Measurements from ENCODE around the gene ALDH1A1.

Gene ALDH1A1

DNA sequence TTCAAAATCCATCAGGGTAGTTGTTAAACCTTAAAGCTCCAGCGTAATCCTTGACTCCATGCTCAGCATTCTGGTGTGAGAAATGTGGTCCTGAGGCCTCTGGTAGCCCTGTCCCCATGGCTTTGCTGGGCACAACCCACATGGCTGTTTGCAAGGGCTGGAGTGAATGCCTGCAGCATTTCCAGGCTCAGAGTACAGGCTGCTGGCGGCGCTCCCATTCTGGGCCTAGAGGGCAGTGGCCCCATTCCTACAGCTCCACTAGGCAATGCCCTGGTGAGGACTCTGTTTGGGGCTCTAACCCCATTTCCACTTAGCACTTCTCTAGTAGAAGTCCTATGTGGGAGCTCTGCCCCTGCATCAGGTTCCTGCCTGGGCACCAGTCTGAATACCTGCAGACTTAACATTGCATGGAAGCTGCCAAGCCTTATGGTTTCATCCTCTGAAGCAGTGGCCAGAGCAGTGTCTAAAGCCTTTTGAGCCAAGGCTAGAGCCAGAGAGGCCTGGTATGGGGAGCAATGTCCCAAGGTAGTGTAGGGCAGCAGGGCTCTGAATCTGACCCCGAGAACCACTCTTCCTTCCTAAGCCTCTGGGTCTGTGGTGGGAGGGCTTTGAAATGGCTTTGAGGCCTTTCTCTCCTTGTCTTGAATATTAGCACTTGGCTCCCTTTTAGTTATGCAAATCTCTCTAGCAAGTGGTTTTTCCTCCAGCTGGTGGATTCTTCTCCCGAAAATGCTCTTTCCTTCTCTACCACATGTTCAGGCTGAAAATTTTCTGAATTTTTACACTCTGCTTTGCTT lies 5.8 kb upstream of the ALDH1A1 start:
- ATAC-seq (ENCODE audit: low read depth) (no peak), DNase-seq (ENCODE audit: low spot score in 2 of 2) (no peak)
- Mint-ChIP-seq H3K9me3 (peaks cover 10% of the 10 kb centered on the region), H3K27ac (no peak overlapping the region), H3K4me1 (no peaks in the 10 kb centered on the region), H3K4me3 (no peak overlapping the region), H3K36me3 (no peaks in the 10 kb centered on the region), H3K27me3 (peaks cover 2% of the 10 kb centered on the region)

DNA sequence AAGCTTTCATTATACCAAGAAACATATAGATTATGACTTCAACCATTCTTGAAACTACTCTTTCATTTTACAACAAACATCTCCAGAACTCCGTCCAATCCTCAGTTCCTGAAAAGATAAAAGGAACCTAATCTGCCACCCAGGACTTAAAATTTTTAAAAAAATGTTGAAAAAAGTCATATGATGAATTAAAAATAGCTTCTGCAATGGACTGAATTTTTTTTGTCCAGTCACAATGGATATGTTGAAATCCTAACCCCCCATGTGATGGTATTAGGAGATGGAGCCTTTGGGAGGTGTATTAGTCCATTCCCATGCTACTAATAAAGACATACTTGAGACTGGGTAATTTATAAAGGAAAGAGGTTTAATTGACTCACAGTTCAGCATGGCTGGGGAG lies 2.7 kb upstream of the ALDH1A1 start:
- Mint-ChIP-seq H3K27me3 (no peaks in the 10 kb centered on the region), H3K4me1 (peaks cover 5% of the 10 kb centered on the region), H3K36me3 (no peaks in the 10 kb centered on the region), H3K4me3 (no peak overlapping the region), H3K27ac (no peak overlapping the region), H3K9me3 (peaks cover 8% of the 10 kb centered on the region)
- no peak for ATAC-seq (ENCODE audit: low read depth)
- DNase-seq (ENCODE audit: low spot score in 2 of 2), result no peak

DNA sequence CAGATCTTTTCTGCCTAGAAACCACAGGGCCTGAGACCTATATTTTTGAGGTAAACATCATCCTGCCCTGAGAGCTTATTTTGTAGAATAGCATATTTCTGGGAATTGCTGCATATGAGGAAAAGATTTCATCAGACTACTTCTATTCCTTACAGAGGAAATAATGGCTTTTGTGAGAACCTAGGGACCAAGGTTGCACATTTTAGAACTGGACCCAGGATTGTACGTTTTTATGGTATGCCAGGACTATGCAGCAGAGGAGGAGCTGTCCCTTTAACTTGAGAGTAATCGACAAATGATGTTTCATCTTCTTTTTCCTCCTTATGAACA lies 2.2 kb upstream of the ALDH1A1 start:
- Mint-ChIP-seq H3K4me3 (no peak overlapping the region), H3K36me3 (no peaks in the 10 kb centered on the region), H3K9me3 (peaks cover 8% of the 10 kb centered on the region), H3K27me3 (no peaks in the 10 kb centered on the region), H3K4me1 (peaks cover 5% of the 10 kb centered on the region), H3K27ac (no peak overlapping the region)
- ATAC-seq (ENCODE audit: low read depth) (no peak), DNase-seq (ENCODE audit: low spot score in 2 of 2) (no peak)

DNA sequence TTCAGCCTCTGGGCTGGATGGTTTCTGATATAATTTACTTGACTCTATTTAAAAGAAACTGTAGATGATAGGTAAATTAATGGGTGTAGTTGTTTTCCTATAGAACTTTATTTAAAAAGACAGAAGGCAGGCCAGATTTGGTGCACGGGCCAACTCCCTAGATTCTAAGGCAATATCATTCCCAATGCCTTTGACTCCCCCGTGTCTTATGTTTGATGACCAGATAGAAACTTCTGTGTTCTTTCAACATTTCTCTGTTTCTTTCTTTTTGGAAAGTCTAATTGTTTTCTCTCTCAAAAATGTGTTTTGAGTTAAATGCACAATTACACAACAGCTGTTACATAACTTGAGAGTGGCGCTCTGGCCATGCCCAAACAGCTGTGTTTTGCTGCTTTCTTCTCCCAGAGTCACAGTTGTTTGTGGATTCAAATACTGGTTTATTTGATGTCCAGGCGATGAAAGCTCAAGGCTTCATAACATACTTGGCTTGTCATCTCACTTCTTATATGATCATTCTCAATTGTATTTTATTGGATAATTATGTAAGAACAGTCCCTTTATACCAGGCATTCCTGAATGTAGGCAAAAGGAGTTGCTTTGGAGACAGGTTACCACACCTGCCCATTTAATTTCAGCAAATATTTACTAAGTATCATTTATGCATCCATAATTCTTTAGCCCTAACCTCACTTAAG lies 1.7 kb upstream of the ALDH1A1 start:
- Mint-ChIP-seq H3K27ac (no peak overlapping the region), H3K4me1 (peaks cover 5% of the 10 kb centered on the region), H3K4me3 (no peak overlapping the region), H3K27me3 (peaks cover 2% of the 10 kb centered on the region), H3K36me3 (no peaks in the 10 kb centered on the region), H3K9me3 (peaks cover 6% of the 10 kb centered on the region)
- DNase-seq (ENCODE audit: low spot score in 2 of 2) (no peak), ATAC-seq (ENCODE audit: low read depth) (no peak)

DNA sequence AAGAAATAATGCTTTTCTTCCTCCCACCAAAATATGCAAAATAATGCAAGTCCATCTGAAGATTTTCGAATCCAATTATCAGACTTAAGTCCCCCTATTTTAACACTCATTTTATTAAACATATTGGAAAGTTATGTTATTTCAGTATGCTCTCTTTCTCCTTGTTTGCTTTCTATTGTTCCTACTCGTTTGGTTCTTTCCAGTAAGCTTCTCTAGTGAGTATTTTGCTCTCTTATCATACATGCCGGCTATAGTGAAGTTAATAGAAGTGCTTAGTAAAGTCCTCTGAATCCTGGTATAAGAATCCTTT lies 517 bp downstream of the ALDH1A1 start:
- H3K27me3 Mint-ChIP-seq, result peaks cover 3% of the 10 kb centered on the region
- peaks cover 5% of the 10 kb centered on the region for H3K4me1 Mint-ChIP-seq
- H3K9me3 Mint-ChIP-seq, result peaks cover 1% of the 10 kb centered on the region
- H3K36me3 Mint-ChIP-seq, result no peaks in the 10 kb centered on the region
- no peak overlapping the region for H3K4me3 Mint-ChIP-seq
- H3K27ac Mint-ChIP-seq, result no peak overlapping the region
- DNase-seq (ENCODE audit: low spot score in 2 of 2) (no peak), ATAC-seq (ENCODE audit: low read depth) (no peak)

DNA sequence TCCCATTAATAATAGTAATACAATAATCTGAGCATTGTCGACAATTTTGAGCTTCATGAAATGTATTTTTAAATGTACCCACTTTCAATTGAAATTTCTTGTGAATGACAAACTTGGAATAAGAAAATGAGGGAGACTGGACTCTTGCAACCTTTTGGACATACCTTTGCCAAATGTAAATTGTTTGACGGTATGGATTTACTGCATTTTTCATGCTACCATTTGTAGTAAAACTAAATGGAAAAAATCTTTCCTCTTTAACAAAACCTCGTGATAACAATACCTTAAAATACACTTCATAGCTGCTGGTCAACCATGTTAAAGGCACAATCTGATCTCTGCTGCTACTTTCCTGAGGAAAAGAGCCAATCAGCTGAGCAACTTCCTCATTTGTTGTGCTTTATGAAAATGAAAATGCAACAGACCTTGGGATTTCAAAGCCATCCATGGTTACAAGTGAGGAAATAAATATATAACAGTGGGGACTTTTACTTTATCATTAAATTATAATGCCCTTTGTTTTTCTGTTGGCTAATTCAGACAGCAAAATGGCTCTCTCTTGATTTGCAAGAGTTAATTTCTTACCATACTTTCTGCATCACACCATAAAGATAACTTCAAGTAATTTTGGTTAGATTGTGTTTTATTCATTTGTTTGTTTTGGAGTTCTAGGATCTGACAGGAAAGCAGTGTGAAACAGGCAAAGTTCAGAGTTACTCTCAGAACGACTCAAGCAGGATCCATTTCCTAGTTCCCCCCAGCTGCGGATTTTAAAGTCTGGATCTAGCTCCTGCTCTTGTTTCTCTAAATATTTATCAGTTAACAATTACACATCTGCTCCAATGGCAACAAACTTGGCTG lies 1.1 kb downstream of the ALDH1A1 start:
- Mint-ChIP-seq H3K27me3 (peaks cover 3% of the 10 kb centered on the region), H3K4me1 (peaks cover 5% of the 10 kb centered on the region), H3K4me3 (no peak overlapping the region), H3K27ac (no peak overlapping the region), H3K9me3 (peaks cover under 1% of the 10 kb centered on the region), H3K36me3 (no peaks in the 10 kb centered on the region)
- ATAC-seq (ENCODE audit: low read depth) (no peak), DNase-seq (ENCODE audit: low spot score in 2 of 2) (no peak)

DNA sequence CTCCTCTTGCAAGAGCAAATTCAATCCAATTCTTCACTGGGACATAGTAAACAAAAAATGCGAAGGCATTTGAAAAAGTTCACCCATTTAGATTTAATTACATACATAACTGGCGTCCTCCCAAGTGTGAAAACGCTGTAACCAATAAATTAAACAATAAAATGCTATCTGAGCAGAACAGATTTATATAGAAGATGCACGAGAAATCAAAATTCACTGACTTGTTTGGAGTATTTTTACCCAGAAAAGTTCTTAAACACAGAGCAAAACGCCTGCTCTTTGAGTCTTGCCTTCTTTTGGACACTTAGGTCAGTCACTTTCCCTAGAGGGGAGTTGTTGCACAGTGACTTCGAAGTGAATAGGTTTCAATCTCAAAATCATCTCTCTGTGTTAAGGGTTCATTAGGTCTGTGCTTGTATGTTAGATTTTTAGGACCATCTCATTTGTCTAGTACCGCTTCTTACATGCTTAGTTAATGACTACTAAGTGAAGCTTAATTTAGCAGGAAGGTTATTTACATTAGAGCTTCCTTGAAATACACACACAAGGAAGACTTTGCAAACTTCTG lies 1.9 kb downstream of the ALDH1A1 start:
- no peak overlapping the region for H3K27ac Mint-ChIP-seq
- no peak for ATAC-seq (ENCODE audit: low read depth)
- peaks cover 5% of the 10 kb centered on the region for H3K4me1 Mint-ChIP-seq
- H3K4me3 Mint-ChIP-seq, result no peak overlapping the region
- H3K36me3 Mint-ChIP-seq, result no peaks in the 10 kb centered on the region
- no peaks in the 10 kb centered on the region for H3K9me3 Mint-ChIP-seq
- peaks cover 3% of the 10 kb centered on the region for H3K27me3 Mint-ChIP-seq
- DNase-seq (ENCODE audit: low spot score in 2 of 2), result no peak

DNA sequence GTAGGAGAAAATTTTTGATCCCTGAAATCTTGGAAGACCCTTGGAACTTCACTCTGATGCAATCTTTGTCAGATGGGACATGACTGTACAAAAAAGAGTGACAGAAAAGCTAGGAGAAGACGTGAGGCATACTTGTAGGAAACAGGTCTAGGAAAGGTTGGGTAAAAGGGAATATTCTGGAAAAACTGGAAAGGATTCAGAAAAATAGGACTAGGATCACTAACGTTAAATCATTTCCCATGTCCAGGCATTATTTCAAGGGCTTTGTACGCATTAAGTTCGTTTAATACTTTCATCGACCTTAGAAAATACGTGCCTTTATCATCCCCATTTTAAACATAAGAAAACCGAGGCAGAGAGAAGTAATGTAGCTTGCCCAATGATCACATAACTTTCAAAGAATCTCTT lies 2.9 kb downstream of the ALDH1A1 start:
- no peak overlapping the region for H3K27ac Mint-ChIP-seq
- H3K27me3 Mint-ChIP-seq, result peaks cover 3% of the 10 kb centered on the region
- ATAC-seq (ENCODE audit: low read depth) (no peak), DNase-seq (ENCODE audit: low spot score in 2 of 2) (no peak)
- H3K36me3 Mint-ChIP-seq, result no peaks in the 10 kb centered on the region
- no peak overlapping the region for H3K4me3 Mint-ChIP-seq
- no peaks in the 10 kb centered on the region for H3K9me3 Mint-ChIP-seq
- peaks cover 5% of the 10 kb centered on the region for H3K4me1 Mint-ChIP-seq

DNA sequence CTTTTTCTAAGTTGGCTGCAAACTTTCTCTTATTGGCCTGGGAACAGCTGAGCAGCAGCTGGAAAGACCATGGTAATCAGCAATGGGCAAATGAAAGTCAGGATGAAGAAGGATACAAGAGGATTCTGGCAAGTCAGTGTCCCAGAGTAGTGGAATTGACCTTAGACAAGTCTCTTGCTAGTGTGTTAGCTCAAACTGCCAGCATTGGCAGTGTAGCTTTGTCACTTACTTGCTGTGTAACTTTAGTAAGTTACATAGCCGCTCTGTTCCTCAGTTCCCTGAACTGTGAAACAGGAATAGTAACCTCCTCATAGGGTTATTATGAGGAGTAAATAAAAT lies 3.6 kb downstream of the ALDH1A1 start:
- no peak for ATAC-seq (ENCODE audit: low read depth)
- Mint-ChIP-seq H3K27ac (no peak overlapping the region), H3K4me1 (peaks cover 5% of the 10 kb centered on the region)

DNA sequence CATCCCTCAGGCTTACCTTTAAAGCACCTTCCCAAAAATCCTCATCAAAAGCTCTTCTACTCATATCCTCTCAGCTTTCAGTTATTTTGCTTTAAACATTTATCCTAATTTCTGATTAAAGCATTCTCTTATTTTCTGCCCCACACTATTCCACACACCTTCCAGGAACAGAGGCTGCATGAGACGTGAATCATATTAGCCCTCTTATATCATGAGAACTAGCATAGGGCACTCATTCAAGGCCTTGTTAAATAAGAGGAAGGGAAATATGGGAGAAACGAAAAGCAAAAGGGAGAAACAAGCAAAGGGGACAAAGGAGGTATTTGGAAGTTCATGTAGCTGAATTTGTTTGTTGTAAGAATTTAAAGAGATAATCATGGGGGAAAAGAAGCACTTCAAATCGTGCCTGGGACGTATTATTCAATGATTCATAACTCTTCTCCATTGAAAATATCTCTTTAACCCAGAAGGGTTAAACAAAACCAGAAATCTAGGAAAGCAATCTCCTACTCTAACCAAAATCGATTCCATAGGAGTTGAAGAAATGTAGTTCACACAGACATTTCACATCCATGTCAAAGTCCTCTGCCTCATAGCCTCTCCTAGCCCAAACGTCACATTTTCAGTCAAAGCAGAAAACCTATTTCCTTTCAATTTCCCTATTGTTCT lies 4.1 kb downstream of the ALDH1A1 start:
- H3K9me3 Mint-ChIP-seq, result no peaks in the 10 kb centered on the region
- no peak overlapping the region for H3K4me3 Mint-ChIP-seq

More for the DNA sequence above, 3.6 kb downstream of the ALDH1A1 start:
- no peak for DNase-seq (ENCODE audit: low spot score in 2 of 2)
- Mint-ChIP-seq H3K36me3 (no peaks in the 10 kb centered on the region), H3K4me3 (no peak overlapping the region), H3K9me3 (no peaks in the 10 kb centered on the region), H3K27me3 (peaks cover 3% of the 10 kb centered on the region)

DNA sequence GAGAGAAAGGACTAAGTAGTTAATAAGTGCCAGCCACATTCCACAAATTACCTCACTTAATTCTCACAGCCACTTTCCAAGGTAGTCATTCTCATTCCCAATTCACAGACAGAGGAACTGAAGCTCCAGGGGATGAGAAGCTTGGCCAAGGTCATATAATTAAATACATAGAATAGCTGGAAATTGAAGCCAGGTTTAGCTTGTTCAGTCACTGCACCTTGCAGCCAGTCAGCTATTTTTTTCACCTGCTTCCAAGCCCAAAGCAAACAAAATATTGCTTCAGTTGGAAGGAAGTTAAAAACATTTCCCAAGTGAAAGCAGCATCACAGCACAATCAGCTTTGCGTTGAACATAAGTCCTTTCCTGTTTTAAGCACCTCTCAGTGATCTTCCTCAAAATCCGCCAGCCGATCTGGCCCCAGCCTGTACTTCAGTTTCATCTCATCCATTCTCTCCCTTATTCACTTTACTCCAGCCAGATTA lies 4.8 kb downstream of the ALDH1A1 start:
- Mint-ChIP-seq H3K9me3 (no peaks in the 10 kb centered on the region), H3K36me3 (no peaks in the 10 kb centered on the region), H3K4me1 (peaks cover 5% of the 10 kb centered on the region), H3K27ac (no peak overlapping the region), H3K4me3 (no peak overlapping the region), H3K27me3 (peaks cover 5% of the 10 kb centered on the region)
- no peak for DNase-seq (ENCODE audit: low spot score in 2 of 2)
- ATAC-seq (ENCODE audit: low read depth), result no peak

More for the DNA sequence above, 4.1 kb downstream of the ALDH1A1 start:
- no peak for ATAC-seq (ENCODE audit: low read depth)
- H3K27ac Mint-ChIP-seq, result no peak overlapping the region
- H3K27me3 Mint-ChIP-seq, result peaks cover 4% of the 10 kb centered on the region
- no peaks in the 10 kb centered on the region for H3K36me3 Mint-ChIP-seq
- H3K4me1 Mint-ChIP-seq, result peaks cover 5% of the 10 kb centered on the region
- no peak for DNase-seq (ENCODE audit: low spot score in 2 of 2)

DNA sequence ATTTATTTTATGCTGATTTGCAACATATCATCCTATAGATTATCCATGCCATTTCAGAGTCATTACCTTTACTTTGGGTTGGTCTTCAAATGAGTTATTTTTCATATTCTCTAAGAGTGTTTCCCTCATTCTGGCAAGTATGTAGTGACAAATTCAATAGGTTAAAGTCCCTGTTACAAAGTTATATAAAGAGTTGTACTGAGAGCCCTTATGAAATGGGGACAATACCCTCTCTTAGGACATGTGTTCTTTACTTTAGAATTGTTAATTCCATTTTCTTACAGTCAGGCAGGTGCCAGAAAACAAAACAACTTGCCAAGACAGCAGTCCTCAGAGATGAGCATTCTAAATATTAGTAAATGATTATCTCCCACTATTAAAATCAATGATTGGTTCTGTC lies 6.0 kb downstream of the ALDH1A1 start:
- no peaks in the 10 kb centered on the region for H3K9me3 Mint-ChIP-seq
- no peaks in the 10 kb centered on the region for H3K36me3 Mint-ChIP-seq
- no peaks in the 10 kb centered on the region for H3K4me1 Mint-ChIP-seq
- peaks cover 6% of the 10 kb centered on the region for H3K27me3 Mint-ChIP-seq
- H3K4me3 Mint-ChIP-seq, result no peak overlapping the region
- ATAC-seq (ENCODE audit: low read depth) (no peak), DNase-seq (ENCODE audit: low spot score in 2 of 2) (no peak)
- no peak overlapping the region for H3K27ac Mint-ChIP-seq

DNA sequence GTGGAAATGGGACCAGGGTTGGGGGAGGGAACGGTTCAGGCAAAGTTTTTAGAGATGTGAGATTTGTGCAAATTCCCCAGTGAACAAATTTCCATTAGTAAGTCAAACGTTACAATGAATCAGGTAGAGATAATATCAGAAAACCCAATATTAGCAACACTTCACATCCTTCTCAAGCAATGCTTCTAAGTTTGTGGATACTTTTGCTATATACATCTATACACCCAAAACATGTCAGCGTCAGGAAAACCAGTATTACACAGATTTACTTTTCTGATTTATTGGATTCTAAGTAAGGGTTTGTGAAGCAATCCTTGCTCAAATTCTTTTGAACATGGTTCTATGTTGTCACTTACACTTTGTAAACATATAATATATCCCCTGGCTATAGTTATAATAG lies 6.5 kb downstream of the ALDH1A1 start:
- no peaks in the 10 kb centered on the region for H3K4me1 Mint-ChIP-seq
- no peaks in the 10 kb centered on the region for H3K36me3 Mint-ChIP-seq
- H3K4me3 Mint-ChIP-seq, result no peak overlapping the region
- no peak for ATAC-seq (ENCODE audit: low read depth)
- DNase-seq (ENCODE audit: low spot score in 2 of 2), result no peak
- no peak overlapping the region for H3K27ac Mint-ChIP-seq
- peaks cover 6% of the 10 kb centered on the region for H3K27me3 Mint-ChIP-seq
- H3K9me3 Mint-ChIP-seq, result no peaks in the 10 kb centered on the region

DNA sequence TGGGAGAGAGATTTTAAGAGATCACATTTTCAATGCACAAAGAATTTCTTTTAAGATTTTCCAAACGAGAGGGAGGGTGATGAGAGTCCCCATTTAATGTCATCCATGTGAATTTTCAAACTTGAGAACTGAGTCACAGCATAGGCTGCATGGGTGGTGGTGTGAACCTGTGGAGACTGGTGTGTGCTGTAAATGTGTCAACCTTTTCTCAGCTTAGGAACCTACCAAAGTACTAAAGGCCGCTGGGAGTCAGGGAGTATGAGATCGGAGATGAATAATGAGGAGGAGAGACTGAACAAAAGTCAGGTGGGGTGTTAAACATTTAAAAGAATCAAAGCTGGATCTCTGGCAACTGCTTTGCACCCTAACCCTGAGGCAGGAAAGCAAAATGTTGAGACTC lies 7.5 kb downstream of the ALDH1A1 start:
- H3K27me3 Mint-ChIP-seq, result peaks cover 6% of the 10 kb centered on the region
- DNase-seq (ENCODE audit: low spot score in 2 of 2) (no peak), ATAC-seq (ENCODE audit: low read depth) (no peak)
- no peak overlapping the region for H3K27ac Mint-ChIP-seq
- no peaks in the 10 kb centered on the region for H3K36me3 Mint-ChIP-seq
- no peak overlapping the region for H3K4me3 Mint-ChIP-seq
- H3K9me3 Mint-ChIP-seq, result no peaks in the 10 kb centered on the region
- no peaks in the 10 kb centered on the region for H3K4me1 Mint-ChIP-seq

Data from memory B cell (primary cell).